ENCODE data around the gene PCK1.

GRCh38 chr20:57514273-57514751, 46.6 kb upstream of the PCK1 start:
- no peak for TF ChIP-seq YY1 (IDR thresholded peaks at IDR 0.05; ENCODE audit: insufficient read depth, insufficient read length)
- TF ChIP-seq ZNF274 (IDR thresholded peaks at IDR 0.05; ENCODE audit: low read depth, low read length): no peak
